ENCODE results near the gene APOBEC3H.

- TF ChIP-seq CTCF (IDR thresholded peaks at IDR 0.05; ENCODE audit: insufficient read depth, low read length, poor library complexity, severe bottlenecking) (no peak), EZH2phosphoT487 (conservative IDR thresholded peaks at IDR 0.05; ENCODE audit: low read length) (no peak)
Measured at GRCh38 chr22:39150848-39151215, 53.8 kb downstream of the APOBEC3H start.

All from SU-DHL-6 (cell line).